Measurements from ENCODE around the gene ADCY2. TPM values are rescaled to one million over a fixed set of nuclear protein-coding genes. Genes with fewer than 3 reads are reported as not detected.

The ADCY2 gene
- total RNA-seq, 1 donor from 2014 or later: 13.4 TPM

DNA sequence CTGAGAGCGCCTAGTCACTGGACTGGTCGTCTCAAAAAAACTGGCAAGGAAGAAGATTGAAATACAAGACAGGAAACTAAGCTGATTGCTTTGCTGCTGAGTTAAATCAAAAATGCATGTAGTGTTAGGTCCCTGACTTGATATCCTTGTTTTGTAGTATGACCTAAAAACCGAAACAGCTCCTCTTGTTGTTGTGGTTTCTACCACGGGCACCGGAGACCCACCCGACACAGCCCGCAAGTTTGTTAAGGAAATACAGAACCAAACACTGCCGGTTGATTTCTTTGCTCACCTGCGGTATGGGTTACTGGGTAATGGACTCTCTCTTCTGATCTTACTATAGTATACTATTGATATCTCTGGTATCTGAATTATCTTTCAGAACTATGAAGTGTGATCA is 477.3 kb downstream of the ADCY2 start:
- no peak for DNase-seq

DNA sequence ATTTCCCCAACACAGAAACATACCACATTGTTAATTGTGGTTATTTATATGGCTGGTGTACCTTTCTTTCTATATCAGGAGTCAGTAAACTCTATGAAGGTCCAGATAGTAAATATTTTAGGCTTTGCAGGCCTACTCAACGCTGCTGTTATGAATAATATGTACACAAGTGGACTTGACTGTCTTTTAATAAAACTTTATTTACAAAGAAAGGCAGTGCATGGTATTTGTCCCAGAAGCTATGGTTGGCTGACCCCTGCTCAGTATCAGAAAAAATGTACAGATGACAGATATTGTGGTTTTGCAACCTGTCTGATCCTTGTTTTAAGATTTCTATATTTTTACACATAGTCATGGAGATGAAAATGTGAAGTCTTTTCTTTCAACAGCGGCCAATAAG is 478.7 kb downstream of the ADCY2 start:
- no peak for DNase-seq

DNA sequence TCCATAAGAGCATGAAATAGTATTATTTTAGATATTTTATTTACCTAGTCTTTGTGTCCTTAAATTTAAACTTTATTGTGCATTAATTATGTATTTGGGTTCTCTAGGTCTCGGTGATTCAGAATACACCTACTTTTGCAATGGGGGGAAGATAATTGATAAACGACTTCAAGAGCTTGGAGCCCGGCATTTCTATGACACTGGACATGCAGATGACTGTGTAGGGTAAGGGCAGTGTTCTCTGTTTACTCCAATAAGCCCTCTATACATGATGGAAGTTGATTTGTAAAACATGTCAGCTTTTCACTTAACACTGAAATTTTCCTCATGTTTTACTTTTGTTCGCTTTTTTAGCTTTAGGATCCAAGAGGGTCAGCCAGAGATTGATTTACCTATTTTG is 479.2 kb downstream of the ADCY2 start:
- DNase-seq: no peak

DNA sequence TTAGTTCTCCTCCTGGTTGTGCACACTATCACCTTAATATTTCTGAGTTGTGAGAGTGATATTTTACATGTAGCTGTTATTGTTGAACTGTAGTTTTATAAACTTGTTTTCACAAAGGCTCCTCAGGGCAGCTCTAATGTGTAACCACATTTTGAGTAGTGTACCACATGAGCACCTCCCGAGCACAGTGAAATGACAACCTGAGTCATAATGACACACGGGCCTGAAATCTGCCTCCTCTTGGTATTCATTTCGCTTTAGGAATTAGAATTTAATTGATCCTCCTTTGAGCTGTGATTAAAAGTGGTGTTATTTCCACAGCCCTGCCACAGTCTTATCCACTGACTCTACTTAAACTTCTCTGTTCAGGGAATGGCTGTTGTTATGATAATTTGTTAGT is 480.9 kb downstream of the ADCY2 start:
- no peak for DNase-seq

DNA sequence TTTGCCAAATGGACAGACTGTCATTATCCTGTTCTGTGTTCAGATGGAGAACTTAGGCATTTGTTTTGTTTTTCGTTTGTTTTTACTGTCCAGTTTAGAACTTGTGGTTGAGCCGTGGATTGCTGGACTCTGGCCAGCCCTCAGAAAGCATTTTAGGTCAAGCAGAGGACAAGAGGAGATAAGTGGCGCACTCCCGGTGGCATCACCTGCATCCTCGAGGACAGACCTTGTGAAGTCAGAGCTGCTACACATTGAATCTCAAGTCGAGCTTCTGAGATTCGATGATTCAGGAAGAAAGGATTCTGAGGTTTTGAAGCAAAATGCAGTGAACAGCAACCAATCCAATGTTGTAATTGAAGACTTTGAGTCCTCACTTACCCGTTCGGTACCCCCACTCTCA is 481.9 kb downstream of the ADCY2 start:
- no peak for DNase-seq

DNA sequence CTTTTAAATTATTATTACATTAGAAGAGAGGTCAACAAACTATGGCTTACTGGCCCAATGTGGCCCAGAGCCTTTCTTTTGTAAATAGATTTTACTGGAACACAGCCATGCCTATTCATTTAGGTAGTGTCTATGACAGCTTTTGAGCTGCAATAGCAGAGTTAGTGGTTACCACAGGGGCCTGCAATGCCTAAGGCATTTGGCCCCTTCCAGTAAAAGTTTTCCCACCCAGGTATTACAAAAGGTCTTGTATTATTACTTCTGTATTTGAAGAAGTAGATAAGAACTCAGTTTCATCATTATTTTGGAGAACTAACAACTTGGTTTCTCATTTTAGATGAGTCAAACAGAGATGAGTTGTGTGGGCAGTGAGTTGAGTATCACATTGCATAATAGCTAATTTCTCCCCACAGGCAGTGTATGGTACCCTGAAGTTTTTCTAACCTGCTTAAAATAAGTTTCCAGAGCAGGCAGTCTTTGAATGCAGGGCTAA is 482.5 kb downstream of the ADCY2 start:
- no peak for DNase-seq
